NCI-H2196 treated with DMSO at 0.1 percent for 48 hours (cell line): ENCODE results near the gene ELMO1.

Experiments
- DNase-seq: peaks from one replicate; lab custom pipeline; 2025; ENCODE audit not compliant: unreplicated experiment; lab: John Stamatoyannopoulos, UW

Gene ELMO1

DNA sequence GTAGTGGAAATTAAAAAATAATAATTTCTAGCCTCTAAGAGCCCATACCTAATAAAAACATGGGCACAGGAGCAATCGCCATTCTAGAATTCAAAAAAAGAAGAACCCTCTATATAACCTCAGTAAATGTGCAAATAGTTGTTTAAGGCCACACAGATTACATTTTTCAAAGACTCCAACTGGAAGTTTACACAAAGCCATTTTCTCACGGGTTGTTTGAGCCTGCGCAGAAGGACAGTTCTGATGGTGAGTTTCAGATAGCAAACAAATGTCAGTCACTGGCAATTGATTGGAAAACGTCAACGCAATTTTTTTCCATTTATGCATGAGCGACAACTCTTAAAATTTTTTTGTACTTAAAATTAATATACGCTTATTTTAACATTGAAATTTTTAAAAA is 23.0 kb upstream of the ELMO1 start:
- no peak for DNase-seq

DNA sequence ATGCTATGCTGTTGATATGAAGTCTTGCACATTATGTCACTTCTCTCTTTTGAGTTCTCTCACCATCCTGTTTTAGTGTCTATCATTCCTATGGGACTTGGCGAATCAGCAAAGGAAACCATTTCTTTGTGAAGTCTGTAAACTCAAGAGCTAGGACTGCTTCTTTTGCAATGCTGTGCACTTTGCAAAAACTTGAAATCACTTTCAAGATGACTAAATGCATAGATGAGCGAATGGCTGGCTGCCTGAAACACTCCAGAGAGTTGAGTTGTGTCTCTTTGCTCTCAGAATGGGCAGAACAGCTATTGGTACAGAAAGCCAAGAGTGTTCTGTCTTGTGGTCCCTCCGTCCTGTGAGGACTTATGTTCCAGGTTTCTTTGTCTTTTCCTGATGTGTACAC is 18.3 kb upstream of the ELMO1 start:
- no peak for DNase-seq

- DNase-seq, result no peak
Measured at GRCh38 chr7:37462138-37462537, 13.5 kb upstream of the ELMO1 start.

GRCh38 chr7:37455081-37455480 is 6.4 kb upstream of the ELMO1 start:
- no peak for DNase-seq

DNA sequence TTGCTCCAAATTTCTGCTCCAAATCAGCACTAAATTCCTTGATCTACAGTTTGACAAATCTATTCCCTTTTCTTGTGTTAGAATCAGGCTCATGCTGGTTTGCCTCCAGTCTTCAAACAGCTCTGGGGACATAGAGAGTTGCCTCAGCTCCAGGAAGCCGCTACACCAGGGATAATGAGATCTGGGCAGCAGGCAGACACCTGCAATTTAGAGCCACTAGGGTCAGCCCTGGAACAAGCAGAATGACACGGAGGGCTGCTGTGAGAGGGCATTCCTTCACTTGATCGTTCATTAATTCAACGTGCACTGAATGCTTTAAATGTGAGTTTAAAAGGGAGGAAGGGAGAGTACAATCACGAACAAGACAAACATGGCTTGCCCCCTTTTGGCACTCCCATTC is 3.7 kb upstream of the ELMO1 start:
- DNase-seq, result no peak

- no peak for DNase-seq
Measured at GRCh38 chr7:37450035-37450434, 1.4 kb upstream of the ELMO1 start.

DNA sequence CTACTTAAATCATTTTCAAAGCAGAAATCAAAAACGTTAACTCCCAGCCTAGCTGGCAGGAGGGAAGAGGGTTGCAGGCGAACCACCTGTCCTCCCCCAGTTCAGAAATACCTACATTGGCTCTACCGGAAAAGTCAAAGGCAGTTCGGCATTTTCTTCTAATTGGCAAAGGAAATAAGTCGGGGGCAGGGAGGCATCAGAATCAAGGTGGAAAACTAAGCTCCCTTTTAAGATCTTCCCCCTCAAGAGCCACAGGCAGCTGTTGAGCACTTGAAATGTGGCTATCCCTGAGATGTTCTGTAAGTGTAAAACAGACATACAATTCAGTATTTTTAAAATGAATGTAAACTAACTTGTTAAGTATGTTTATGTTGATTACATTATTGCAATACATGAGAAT is 957 bp upstream of the ELMO1 start:
- DNase-seq, result no peak

- DNase-seq, result no peak
Measured at GRCh38 chr7:37448011-37448635, 541 bp downstream of the ELMO1 start.

DNA sequence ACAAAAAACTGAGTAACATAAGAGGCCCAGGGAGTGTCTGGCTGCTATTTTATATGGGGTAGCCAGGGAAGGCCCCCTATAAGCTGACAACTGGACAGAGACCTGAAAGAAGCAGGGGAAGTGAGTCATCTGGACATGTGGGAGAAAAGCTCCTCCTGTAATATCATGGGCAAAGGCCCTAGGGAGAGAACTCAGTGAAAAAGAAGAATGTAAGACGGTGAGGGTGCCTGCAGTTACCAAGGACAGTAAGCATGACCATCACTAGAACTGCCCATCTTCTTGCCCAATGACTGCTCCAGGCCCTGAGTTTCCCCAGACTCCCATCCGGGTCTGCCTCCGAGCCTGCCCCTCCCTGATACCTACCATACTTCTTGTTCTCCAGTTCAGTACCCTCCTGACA is 2.3 kb downstream of the ELMO1 start:
- no peak for DNase-seq

GRCh38 chr7:37445790-37446189 is 2.9 kb downstream of the ELMO1 start:
- no peak for DNase-seq

- DNase-seq, result no peak
Measured at GRCh38 chr7:37445064-37445723, 3.5 kb downstream of the ELMO1 start.

- DNase-seq, result no peak
Measured at GRCh38 chr7:37443627-37444026, 5.0 kb downstream of the ELMO1 start.

- no peak for DNase-seq
Measured at GRCh38 chr7:37442268-37442667, 6.4 kb downstream of the ELMO1 start.

GRCh38 chr7:37441816-37442215 is 6.8 kb downstream of the ELMO1 start:
- DNase-seq, result no peak

- no peak for DNase-seq
Measured at GRCh38 chr7:37441386-37441760, 7.3 kb downstream of the ELMO1 start.

DNA sequence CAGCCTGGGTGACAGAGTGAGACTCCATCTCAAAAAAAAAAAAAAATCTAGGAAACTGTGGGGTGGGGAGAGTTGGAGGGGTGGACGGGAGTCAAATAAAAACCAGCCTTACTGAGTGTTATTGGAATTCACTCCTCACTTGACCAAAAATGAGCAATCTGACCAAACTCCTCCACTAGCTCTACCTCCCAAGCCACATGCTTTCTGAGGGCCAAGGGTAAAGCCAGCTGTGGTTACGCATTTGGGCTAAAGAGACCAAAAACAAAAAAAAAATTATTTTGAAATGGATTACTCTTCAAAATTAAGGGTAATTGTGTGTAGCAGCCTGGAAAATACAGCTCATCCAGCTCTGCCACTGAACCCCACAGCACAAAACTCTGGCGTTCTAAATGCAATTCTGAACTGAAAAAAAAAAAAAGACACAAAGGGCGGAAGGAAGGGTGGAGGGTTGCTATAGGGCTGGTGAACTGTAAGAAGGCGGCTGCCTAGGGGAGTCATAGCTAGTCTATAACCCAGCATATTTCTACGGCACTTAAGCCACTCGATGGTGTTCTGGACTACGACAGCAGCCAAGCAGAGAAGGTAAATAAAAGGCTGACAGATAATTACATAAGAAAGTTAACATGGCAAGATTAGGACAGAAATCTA is 7.8 kb downstream of the ELMO1 start:
- DNase-seq, result no peak

DNA sequence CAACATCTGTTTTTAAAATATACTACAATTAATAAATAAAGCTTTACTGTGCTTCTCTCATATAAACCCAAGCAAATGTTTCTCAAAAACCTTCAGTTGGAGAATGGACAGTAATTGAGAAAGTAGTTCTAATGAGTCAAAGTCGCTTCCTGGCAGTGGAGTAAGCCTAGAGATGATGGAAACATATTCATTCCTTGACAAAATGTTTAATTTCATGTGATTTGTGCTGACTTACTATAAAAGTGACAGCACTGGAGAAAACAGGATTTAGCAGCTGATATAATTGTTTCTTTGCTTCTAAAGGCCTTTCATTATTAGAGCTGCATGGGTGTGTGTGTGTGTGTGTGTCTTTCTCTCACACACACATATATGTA is 9.0 kb downstream of the ELMO1 start:
- DNase-seq, result no peak

DNA sequence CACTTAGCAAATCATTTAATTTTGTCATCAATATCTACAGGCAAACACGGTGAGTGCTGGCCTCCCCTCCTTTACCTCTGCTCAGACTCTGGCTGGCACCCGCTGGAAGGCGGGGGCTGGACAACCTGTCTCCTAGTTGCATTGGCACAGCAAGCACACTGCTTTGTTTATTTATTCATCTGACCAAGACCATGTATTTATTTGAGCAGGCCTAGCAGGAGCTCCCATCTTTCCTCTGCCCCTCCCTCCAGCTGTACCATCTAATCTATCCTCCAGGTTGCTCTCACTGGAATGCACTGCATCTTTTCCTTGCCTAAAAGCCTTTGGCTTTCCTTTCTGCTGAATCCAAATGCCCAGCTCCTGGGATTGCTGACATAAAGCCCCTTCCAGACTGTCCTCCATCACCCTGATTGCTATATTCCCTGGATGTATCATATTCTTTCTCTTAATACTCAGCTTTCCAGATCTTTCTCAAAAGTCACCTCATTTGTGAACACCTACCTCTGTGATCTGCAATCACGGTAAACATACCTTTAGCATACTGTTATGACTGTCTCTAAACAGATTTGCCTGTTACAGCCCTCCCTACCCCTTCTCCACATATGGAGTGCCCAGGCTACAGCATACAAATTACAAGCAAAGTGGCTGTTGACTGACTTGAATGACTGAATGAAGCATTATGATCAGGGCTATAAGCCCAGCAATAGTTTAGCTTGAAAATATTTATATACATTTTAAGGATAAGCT is 9.6 kb downstream of the ELMO1 start:
- no peak for DNase-seq

DNA sequence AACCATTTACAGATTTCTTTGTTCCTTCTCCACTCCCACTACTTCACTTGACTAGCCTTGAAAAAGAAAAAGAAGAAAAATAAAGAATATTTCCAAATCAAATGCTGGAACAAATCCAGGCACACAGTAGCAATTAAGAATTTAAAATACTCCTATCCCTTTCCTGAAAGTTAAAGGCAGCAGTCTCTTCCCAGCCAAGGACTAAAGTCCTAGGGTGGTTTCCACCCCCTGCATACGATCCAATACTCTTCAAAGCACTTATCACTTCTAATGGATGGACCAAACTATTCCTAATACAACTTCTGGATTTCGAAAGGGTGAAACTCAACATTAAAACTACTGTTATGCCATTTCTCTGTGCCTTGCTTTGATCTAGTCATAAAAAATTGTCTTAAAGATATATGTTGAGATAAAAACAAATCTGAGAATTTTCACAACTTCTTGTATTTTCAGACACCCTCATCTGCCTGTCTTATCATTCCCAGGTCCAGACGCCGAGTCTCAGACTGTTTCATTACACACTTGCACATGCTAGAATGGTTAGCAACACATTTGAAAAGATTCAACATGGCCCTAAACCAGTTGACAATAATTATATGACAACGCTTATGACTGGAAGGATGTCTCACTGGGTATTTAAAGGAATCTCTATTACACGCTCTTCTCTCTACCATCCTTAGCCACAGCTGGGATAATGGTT is 13.4 kb downstream of the ELMO1 start:
- DNase-seq, result no peak

DNA sequence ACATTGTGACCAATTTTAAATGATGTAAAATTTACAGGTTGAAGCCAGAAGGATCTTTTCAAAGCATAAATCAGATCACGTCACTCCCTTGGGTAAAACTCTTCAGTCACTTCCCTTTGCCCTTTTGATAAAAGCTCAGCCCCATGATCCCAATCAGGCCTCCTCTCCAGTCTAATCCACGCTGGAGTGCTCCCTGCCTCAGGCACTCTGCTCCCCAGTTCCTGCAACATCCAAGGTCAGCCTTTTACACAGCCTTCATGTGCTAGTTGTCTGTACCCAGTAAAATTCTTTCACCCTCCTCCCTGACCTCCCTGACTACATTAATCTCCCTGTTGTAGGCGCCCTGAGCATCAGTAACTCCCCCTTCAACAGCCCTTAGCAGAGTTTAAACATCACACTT is 14.1 kb downstream of the ELMO1 start:
- DNase-seq, result no peak

GRCh38 chr7:37433166-37433565 is 15.5 kb downstream of the ELMO1 start:
- no peak for DNase-seq
